HG03108 (cell line): ENCODE measurements around the gene SAAL1.
"Not testable (repeated sequence)": the region's sequence is repeated elsewhere in the genome, so short reads cannot be mapped to it uniquely, and the experiment has no call there.

Experiments used
- ATAC-seq: cut with Tn5 transposase; IDR thresholded peaks from one replicate; pipeline ENCODE4 v1.9.1; 2021; ENCODE audit warnings: moderate library complexity; ENCODE audit not compliant: unreplicated experiment

Gene SAAL1

GRCh38 chr11:18105802-18106574 is at the start of gene SAAL1:
Gene SAAL1 (minus strand): TSS chr11:18106082. CDS start chr11:18106041, 41 bp downstream.
- ATAC-seq, result peak; percentile 96

GRCh38 chr11:18151581-18151980 is 45.7 kb upstream of the SAAL1 start:
- no peak for ATAC-seq

- ATAC-seq, result no peak
These were observed 40.0 kb upstream of the SAAL1 start for GRCh38 chr11:18145837-18146236.

GRCh38 chr11:18145025-18145424 is 39.1 kb upstream of the SAAL1 start:
- no peak for ATAC-seq

- no peak for ATAC-seq
These were observed 38.4 kb upstream of the SAAL1 start for GRCh38 chr11:18144243-18144642.

GRCh38 chr11:18140145-18140544 is 34.3 kb upstream of the SAAL1 start:
- no peak for ATAC-seq

- no peak for ATAC-seq
These were observed 31.4 kb upstream of the SAAL1 start for GRCh38 chr11:18137186-18137800.

- no peak for ATAC-seq
These were observed 29.4 kb upstream of the SAAL1 start for GRCh38 chr11:18135308-18135707.

- ATAC-seq, result no peak
These were observed 26.5 kb upstream of the SAAL1 start, which contains the start of gene MRGPRX3 for GRCh38 chr11:18132341-18132740. Gene MRGPRX3 (plus strand): TSS chr11:18132571. CDS start chr11:18137203, 4,632 bp downstream.

- ATAC-seq, result not testable (repeated sequence)
These were observed 25.2 kb upstream of the SAAL1 start for GRCh38 chr11:18131115-18131514.

GRCh38 chr11:18121331-18121828 is 15.5 kb upstream of the SAAL1 start:
- not testable (repeated sequence) for ATAC-seq

GRCh38 chr11:18115360-18116127 is 9.7 kb upstream of the SAAL1 start:
- peak; percentile 69 for ATAC-seq

GRCh38 chr11:18111005-18111404 is 5.1 kb upstream of the SAAL1 start:
- no peak for ATAC-seq

GRCh38 chr11:18108254-18108653 is 2.4 kb upstream of the SAAL1 start:
- ATAC-seq, result no peak

- no peak for ATAC-seq
These were observed 806 bp upstream of the SAAL1 start for GRCh38 chr11:18106688-18107087.

GRCh38 chr11:18105086-18105801 is 638 bp downstream of the SAAL1 start:
- no peak for ATAC-seq

- ATAC-seq, result no peak
These were observed 4.8 kb downstream of the SAAL1 start for GRCh38 chr11:18100926-18101656.

GRCh38 chr11:18093959-18094358 is 11.9 kb downstream of the SAAL1 start:
- no peak for ATAC-seq

GRCh38 chr11:18091731-18092130 is 14.2 kb downstream of the SAAL1 start:
- no peak for ATAC-seq

GRCh38 chr11:18088966-18089365 is 16.9 kb downstream of the SAAL1 start:
- ATAC-seq, result no peak
